HG02588 (cell line): Measurements from ENCODE around the gene YDJC.
"Not testable (repeated sequence)": the region's sequence is repeated elsewhere in the genome, so short reads cannot be mapped to it uniquely, and the experiment has no call there.

Experiments used
- ATAC-seq: cut with Tn5 transposase; IDR thresholded peaks from one replicate; pipeline ENCODE4 v1.9.1; 2021; ENCODE audit warnings: mild to moderate bottlenecking, moderate library complexity; ENCODE audit not compliant: unreplicated experiment

YDJC gene, protein sequence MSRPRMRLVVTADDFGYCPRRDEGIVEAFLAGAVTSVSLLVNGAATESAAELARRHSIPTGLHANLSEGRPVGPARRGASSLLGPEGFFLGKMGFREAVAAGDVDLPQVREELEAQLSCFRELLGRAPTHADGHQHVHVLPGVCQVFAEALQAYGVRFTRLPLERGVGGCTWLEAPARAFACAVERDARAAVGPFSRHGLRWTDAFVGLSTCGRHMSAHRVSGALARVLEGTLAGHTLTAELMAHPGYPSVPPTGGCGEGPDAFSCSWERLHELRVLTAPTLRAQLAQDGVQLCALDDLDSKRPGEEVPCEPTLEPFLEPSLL

DNA sequence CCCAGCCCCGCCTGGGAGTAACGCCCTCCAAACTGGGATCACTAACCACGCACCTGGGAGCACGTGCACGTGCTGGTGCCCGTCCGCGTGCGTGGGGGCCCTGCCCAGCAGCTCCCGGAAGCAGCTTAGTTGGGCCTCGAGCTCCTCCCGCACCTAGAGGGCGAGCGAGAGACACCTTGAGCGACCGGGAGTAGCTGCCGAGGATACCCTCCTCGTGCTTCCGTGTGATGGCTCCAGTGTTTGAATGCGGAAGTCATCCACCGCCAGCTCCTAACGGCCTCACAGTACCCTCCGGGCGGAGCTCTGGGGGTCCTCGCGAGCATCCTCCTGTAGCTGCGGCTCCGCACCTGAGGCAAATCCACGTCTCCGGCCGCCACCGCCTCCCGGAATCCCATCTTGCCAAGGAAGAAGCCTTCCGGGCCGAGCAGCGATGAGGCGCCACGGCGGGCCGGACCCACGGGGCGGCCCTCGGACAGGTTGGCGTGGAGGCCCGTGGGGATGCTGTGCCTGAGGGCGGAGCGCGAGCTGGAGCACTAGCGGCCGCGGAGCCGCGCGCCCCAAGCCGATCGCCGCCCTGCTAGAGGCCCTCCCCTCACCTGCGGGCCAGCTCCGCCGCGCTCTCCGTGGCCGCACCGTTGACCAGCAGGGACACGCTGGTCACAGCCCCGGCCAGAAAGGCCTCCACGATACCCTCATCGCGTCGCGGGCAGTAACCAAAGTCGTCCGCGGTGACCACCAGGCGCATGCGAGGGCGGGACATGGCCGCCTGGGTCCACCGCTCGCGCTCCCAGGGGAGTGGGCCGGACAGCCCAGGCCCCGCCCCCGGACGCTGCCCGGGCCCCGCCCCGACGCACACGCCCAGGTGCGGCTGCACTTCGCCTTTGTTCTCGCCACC lies at the start of gene YDJC:
Gene YDJC, minus strand, starts transcription at position 768 of the 895 bp plus-strand sequence. Its CDS starts 8 bp downstream, at position 760.
- ATAC-seq, result peak; percentile 70

DNA sequence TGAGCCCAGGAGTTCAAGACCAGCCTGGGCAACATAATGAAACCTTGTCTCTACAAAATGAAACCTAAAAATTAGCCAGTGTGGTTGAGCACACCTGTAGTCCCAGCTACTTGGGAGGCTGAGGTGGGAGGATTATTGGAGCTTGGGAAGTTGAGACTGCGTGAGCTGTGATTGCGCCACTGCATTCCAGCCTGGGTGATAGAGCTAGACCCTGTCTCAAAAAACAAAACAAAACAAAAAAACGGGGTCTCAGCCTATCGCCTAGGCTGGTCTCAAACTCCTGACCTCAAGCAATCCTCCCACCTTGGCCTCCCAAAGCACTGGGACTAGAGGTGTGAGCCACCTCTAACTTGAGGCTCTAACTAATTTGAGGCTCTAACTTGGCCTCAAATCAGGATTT lies 49.6 kb upstream of the YDJC start:
- ATAC-seq, result no peak

DNA sequence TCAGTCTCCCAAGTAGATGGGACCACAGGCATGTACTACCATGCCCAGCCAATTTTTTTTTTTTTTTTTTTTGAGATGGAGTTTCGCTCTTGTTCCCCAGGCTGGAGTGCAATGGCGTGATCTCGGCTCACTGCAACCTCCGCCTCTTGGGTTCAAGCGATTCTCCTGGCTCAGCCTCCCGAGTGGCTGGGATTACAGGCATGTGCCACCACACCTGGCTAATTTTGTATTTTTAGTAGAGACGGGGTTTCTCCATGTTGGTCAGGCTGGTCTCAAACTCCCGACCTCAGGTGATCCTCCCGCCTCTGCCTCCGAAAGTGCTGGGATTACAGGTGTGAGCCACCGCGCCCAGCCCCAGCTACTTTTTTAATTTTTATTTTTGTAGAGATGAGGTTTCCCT lies 49.0 kb upstream of the YDJC start:
- ATAC-seq, result not testable (repeated sequence)

DNA sequence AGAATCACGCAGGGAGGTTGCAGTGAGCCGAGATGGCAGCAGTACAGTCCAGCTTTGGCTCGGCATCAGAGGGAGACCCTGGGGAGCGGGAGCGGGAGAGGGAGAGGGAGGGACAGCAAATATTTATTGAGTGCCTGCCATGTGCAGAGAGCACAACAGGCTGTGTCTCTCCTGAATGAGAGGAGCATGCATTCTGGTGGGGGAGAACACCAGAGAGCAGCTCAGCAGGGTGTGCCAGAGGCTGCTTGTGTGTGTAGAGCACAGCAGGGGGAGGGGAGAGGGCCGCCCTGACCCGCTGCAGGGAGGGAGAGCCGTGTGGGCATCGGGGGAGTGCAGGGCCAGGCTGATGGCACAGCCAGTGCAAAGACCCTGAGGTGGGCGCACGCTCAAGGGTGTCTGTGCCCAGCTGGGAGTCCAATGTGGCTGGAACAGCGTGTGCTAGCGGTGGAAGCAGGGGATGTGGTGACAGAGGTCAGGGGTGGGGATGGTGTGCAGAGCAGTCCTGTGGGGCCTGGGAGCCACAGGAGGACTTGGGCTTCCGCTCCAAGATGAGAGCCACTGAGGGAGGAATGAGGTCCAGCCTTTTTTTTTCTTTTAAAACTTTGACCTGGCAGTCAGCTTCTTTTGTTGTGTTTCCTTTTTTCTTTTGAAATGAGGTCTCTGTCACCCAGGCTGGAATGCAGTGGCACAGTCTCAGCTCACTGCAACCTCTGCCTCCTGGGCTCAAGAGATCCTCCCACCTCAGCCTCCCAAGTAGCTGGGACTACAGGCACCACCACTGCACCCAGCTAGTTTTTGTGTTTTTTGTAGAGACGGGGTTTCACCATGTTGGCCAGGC lies 48.0 kb upstream of the YDJC start:
- ATAC-seq, result no peak

DNA sequence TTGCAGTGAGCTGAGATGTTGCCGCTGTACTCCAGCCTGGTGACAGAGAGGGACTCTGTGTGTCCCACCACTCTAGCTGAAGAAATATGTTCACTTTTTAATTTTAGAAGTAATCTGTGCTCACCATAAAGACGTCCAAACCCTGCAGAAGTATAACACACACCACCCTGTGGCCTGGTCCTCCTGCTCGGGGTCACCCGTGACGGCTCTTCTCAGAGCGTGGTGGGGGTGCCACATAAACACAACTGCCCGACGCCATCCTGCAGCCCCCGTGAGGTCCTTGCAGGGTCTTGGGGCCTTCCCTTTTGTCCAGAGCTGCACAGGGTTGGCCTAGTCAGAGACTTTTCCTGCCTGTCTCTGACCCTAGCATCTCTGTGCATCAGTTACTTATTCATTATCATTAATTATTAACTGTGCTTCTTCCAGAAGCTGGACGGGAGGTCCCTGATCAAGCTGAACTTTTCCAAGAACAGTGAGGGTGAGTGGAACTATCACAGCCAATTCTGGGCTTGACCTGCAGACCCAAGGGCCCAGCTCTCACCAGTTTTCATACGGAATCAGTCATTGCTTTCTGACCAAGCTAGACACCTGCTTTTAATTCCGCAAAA lies 44.9 kb upstream of the YDJC start:
- no peak for ATAC-seq

DNA sequence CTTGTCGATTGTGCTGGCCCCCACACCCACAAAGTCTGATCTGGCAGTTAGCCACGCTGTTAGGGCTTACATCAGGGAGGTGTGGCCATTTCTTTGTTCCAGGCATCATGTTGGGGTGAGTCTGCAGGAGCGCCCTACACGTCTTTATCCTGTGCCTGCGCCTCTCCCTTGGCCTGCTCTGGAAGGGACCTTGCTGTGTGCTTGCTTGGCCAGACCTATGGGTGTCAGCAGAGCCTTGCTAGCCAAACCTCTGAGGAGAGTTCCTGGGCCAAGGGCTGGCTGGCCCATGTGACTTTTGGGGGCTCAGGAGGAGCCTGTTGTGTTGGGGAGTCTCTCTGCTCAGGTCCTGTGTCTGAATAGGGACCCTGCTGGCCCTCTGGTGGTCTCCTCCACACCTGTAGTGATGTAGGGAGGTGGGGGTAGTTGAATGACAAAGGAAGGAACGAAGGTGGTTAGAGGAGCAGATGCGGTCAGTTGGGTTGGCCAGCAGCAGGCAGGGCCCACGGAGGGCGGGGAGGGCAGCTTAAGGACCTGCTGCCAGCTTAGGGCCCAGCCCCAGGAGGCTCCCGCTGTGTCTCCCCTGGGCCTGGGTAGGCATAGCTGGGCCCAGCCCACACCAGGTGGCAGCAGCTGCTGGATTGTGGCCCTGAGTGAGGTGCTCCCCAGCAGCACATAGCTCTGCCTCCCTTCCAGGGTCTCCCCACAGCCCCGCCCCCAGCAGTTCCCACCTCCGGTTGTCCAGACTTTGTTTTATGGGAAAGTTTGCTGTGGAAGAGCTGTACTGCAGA lies 43.9 kb upstream of the YDJC start:
- ATAC-seq, result no peak

DNA sequence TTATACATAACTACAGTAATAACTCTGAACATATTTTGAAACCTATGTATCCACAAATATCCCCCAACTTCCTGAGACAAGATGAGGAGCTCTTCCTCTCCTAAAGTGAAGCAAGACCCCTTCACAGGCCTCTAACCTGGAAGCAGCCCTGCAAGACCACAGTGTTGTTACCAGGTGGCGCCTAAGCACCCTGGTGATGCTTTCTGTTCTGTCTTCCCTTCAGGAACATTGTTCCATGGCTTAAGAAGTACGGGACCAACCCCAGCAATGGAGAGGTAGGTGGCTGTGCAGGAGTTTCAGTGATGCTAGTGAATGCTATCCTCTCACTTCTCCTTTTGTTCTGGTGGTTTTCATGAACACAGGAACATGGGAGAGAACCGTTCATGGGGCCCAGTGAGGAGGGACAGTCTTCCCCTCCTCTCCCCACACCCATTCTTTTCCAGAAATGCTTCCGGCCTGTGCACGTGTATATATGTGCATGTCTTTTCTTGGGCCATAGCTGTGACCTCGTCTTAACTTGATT lies 42.3 kb upstream of the YDJC start:
- ATAC-seq, result no peak

DNA sequence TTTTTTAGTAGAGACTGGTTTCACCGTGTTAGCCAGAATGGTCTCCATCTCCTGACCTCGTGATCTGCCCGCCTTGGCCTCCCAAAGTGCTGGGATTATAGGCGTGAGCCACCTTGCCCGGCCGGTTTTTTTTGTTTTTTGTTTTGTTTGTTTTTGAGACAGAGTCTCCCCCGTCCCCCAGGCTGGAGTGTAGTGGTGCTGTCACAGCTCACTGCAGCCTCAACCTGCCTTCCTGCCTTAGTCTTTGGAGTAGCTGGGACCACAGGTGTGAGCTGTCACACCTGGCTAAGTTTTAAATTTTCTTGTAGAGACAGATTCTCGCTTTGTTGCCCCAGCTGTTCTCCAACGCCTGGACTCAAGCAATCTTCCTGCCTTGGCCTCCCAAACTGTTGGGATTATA lies 39.2 kb upstream of the YDJC start:
- ATAC-seq, result no peak

DNA sequence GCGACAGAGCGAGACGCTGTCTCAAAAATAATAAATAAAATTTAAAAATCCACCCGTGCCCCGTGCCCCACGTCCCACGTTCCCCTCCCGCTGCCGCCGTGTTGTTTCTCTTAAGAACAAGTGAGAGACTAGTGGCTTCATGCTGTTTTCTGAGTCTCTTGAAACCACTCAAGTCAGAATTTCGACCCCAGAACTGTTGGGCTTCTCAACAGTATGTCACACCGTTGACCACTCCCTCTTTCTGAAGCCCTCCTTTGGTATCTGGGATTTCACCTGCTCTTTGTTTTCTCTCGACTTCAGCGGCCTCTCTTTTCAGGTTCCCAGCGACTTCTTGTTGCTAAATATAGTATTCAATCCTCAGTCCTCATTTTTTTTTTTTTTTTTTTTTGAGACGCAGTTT lies 37.0 kb upstream of the YDJC start:
- ATAC-seq, result no peak

DNA sequence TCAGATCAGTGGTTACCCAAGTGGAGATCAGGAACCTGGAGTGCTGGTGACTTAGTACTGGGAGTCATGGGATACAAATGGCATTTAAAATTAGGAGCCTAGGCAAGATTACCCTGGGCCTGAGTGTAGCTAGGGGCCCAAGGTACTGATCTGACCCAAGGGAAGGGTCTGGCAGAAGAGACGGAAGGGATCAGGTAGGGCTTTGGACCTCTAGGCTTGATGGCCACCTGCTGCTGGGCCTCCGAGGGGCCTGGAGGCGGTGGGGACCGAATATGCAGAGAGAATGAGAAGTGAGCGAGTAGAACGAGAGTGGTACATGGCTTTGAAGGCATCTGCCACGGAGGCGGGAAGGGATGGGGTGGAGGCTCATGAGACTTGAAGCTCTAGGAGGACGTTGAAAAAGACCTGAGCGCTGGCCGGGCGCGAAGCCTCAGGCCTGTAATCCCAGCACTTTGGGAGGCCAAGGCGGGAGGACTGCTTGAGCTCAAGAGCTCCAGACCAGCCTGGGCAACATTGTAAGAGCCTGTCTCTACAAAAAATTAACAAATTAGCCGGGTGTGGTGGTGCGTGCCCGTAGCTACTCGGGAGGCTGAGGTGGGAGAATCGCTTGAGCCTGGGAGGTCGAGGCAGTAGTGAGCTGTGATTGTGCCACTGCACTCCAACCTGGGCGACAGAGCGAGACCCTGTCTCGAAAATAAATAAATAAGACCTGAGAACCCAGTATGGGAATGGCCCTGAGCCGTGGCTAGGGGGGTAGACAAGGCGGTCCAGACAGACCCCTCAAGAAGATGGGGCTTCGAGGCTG lies 35.4 kb upstream of the YDJC start:
- ATAC-seq, result no peak

DNA sequence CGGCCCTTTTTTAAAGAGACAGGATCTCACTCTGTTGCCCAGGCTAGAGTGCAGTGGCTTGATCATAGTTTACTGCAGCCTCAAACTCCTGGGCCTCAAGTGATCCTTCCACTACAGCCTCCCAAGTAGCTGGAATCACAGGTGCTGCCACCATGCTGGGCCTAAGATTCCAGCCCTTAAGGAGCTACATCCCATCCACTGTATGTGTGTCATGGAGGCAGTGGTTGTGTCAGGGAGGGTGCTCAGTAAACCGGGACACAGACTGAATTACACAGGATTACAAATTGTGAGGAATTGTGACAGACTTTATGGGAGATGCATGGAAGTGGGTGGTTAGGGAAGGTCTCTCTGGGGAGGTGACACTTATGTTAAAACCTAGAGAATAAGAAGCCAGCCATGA lies 33.9 kb upstream of the YDJC start:
- no peak for ATAC-seq

DNA sequence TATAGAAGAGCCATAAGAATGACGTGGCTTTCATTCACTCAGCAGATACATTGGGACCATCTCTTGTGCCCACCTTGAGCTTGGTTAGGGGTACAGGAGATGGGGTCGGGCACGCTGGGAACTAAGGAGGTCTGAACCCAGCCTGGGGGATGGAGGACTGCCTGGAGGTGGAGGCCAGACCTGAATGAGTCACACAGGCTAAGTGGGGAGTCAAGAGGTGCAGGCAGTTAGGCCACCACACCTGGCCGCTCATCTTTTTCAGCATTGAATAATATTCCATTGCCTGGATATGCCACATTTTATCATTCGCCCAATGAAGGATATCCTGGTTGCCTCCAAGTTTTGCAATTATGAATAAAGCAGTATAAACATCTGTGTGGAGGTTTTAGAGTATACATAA lies 32.2 kb upstream of the YDJC start:
- no peak for ATAC-seq

DNA sequence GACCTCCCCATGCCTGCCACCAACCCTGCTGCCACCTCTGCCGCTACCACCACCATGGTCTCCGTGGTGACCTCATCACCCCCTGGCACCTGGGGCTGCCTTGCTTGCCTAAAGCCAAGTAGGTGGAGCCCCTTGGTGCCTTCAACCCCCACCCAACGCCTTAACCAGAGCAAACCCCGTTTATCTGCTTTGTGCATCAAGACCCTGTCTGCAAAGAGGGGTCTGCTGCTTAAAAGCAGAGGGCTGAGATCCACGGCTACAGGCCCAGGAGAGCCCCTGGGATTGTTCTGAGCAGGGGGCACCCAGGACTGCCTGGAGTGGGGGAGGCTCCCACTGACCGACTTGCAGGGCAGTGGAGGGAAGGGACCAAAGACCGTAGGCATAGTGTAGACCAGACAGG lies 31.1 kb upstream of the YDJC start:
- ATAC-seq, result no peak

DNA sequence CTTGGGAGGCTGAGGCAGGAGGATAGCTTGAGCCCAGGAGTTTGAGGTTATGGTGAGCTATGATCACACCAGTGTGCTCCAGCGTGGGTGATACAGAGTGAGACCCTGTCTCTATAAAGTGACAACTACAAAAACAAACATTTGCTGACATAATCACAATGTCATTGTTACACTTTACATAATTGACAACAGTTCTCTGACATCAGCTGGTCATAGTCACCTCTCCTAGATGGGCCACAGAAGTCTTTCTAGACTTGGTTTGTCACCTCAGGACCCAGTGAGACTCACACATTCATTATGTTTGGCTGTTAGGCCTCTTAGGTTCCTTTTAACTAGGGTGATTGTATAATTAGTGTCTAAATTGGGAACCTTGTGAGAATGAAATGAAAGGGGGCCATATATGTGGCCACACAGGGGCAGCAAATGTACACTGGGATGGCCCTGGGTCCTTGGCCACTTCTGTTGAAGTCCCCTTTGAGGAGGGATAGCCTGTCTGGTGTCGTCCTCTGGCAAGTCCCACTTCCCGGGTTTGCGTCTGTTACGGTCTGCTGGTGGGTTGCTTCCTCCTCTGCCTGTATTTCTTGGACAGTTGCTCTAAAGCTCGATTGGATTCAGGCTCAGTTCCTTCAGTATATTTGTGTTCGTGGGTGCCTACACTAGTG lies 30.2 kb upstream of the YDJC start:
- no peak for ATAC-seq

DNA sequence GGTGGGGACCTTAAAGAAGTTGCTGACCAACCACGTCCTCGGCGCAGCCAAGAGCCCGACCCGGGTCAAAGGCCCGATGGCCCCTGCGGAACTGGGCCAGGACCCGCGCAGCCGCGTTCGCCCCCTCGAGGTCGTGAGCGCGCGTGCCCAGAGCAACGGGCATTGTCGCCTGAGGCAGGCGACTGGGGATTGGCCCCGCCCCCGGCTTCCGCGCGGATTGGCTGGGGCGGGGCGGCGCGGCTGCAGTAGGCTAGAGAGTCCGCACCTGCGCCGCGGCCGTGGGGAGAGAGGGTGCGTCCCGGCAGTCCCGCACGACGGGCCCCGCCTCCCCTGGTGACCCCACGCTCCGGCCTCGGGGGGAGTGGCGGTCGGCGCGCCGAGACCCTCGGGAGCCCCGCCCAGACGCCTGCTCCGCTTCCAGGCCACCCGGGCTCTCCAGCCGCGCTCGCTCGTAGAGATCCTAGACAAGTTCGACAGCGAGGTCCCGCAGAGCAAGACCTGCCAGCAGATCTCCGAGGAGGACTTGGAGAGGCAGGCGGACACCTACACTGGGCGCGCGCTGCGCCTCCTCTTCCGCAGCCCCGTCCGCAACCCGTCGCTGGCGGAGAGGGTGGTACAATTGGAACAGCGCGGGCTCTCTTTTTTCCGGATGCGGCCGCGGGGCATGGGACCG lies 27.7 kb upstream of the YDJC start:
- peak; percentile 70 for ATAC-seq

DNA sequence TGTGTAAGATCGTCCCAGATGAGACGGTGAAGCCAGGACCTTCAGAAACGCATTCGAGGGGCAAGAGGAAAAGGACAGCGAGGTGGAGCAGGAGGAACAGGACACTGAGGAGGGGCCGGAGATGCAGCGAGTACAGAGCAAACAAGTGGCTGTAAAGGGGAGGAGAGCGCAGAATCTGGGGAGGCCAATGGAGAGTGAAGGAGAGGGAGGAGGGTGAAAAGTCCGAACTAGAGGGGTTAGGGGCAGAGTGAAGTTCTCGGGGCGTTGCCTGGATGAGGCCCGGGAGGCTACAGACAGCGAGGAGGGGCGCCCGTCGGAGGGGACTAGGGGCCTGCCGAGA lies 27.2 kb upstream of the YDJC start:
- no peak for ATAC-seq

DNA sequence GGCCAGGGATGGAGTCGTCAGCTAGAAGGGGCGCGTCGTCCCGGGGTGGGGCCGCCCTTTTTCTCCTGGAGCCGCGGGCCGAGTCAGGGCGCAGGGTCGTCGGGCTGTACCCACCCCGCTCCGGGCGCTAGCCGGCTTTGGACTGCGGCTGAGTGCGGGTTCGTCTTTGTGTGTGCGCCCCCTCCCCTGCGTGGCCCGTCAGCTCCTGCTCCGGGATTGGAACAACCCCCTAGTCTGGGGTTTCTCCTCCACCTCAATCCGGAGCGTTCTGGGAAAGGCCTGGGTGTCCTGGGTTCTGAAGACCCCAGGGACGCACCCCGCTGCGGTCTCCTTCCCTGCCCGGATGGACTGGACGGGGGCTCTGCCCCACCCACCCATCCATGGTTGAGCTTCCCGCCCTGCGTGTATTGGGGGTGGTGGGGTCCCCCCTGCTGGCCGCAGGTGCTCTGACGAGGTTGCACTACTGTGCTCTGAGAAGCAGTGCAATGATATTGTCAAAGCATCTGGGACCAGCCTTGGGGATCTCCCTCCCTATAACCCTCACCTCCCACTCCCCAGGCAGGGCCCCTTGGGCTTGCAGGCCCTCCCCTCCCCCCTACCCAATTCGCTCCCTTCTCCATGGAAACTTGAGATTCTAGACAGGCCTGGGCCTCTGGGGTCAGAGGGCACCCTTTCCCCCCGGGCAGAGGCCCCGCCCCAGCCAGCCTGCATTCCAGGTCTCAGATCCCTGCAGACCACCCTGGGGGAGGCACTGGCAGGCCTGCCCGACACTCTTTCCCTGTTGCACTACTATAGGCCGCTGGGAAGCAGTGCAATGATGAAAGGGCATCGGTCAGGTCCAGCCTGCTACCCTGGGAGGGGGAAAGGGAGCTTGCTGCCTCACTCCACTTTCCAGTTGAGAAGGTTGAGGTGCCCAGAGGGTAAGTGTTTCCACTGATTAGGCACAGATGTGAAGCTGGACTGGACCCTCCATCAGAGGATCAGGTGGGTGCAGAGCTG lies 23.0 kb upstream of the YDJC start:
- no peak for ATAC-seq
